ENCODE measurements around the gene GTF2IRD1.
A peak's percentile ranks its signal among the peaks of the same experiment; 100 is the strongest.
"Not testable (repeated sequence)": the region's sequence is repeated elsewhere in the genome, so short reads cannot be mapped to it uniquely, and the experiment has no call there.

Gene GTF2IRD1, protein sequence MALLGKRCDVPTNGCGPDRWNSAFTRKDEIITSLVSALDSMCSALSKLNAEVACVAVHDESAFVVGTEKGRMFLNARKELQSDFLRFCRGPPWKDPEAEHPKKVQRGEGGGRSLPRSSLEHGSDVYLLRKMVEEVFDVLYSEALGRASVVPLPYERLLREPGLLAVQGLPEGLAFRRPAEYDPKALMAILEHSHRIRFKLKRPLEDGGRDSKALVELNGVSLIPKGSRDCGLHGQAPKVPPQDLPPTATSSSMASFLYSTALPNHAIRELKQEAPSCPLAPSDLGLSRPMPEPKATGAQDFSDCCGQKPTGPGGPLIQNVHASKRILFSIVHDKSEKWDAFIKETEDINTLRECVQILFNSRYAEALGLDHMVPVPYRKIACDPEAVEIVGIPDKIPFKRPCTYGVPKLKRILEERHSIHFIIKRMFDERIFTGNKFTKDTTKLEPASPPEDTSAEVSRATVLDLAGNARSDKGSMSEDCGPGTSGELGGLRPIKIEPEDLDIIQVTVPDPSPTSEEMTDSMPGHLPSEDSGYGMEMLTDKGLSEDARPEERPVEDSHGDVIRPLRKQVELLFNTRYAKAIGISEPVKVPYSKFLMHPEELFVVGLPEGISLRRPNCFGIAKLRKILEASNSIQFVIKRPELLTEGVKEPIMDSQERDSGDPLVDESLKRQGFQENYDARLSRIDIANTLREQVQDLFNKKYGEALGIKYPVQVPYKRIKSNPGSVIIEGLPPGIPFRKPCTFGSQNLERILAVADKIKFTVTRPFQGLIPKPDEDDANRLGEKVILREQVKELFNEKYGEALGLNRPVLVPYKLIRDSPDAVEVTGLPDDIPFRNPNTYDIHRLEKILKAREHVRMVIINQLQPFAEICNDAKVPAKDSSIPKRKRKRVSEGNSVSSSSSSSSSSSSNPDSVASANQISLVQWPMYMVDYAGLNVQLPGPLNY

DNA sequence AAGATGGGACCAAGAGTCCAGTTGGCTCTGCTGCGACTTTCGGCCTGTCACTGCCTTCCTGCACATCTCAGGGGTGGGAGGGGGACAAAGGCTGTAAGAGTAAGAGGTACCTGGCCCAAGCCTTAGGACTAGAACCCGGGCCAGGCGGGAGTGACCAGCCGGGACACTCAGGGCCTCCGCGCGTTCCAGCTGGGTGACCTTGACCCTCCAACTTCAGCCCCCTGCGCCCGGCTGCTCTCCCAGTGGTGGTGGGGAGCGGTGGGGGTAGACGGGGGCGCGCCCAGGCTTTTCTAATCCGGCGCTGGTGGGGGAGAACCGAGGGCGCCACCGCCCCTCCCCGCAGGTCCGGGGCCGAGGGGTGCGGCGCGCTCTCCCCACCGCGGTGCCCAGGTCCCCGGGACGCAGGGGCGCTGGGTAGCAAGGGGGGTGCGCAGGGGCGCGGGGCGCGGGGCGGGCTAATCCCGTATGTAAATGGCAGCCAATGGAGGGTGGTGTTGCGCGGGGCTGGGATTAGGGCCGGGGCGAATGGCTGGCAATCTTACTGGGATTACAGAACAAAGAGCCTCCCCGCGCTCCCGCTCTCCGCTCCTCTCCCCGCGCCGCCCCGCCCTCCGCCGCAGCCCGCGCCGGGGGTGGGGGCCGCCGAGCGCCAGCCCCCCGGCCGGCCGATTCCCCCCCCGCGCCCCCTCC lies at the start of gene GTF2IRD1:
GTF2IRD1 (plus strand) TSS at position 585 of the 690 bp plus-strand sequence. CDS start 54,175 bp downstream, outside the sequence.
- DNase-seq: peak in 1 of 2 donors; percentile 23

DNA sequence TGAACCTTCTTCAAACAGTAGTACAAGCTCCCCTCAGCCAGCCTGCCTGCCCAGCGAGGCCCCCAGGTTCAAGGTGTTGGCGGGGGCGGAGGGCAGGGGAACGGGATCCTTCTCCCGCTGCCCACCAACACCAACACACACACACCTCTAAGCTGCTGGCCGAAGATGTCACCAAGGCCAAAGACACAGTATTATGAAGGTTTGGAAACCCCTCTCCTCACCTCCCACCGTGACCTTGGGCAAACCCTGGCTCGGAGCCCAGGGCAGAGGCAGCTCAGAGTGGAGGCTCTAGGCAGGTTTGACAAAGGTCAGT lies 49.4 kb upstream of the GTF2IRD1 start:
- no peak for DNase-seq

DNA sequence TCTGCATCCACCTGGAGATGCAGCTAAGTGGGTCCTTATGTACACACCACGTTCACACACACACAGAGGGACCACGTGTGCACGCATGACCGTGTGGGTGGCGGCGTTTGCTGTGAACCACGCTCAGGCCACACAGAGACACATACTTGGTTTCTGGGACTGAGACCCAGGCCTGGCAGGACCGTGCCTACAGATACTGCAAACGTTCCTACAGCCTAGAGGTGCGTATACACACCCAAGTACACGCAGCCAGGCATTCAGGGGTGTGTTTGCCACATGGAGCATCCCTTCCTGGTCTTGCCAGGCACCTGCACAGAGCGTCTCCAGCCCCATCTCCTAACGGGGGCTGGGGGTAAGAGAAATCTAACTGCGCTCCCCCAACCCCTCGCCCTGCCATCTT lies 49.0 kb upstream of the GTF2IRD1 start:
- DNase-seq: no peak

DNA sequence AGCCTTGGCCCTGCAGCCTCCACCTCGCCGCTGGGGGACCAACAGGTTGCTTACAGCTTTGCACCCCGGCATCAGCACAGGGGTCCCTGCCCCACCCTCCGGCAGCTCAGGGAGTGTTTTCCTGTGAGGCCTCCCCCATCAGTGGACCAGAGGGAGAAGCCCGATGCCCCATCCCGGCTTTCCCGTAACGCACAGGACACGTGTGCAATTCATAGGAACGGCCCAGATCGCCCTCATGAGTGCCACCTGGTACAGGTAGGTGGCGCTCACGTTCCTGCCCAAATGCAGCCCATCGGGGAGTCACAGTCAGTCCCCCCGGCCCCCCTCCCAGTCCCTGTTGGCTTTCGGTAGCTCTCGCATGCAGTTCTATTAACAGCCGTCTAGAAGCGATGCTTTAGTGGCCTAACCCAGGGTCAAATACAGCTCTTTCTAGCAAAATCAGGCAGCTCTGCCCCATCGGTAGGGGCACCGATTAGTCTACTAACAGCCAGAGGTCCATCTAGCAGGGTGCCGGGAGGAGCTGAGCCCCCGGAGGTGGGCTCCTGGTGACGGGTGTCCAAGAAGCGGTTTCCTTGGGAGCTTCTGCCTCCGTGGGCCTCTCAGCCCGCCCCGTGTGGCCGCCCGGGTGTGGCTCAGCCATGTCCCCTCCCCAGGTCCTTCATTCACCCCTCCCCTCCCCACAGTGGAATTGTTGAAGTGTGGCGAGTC lies 48.4 kb upstream of the GTF2IRD1 start:
- no peak for DNase-seq

DNA sequence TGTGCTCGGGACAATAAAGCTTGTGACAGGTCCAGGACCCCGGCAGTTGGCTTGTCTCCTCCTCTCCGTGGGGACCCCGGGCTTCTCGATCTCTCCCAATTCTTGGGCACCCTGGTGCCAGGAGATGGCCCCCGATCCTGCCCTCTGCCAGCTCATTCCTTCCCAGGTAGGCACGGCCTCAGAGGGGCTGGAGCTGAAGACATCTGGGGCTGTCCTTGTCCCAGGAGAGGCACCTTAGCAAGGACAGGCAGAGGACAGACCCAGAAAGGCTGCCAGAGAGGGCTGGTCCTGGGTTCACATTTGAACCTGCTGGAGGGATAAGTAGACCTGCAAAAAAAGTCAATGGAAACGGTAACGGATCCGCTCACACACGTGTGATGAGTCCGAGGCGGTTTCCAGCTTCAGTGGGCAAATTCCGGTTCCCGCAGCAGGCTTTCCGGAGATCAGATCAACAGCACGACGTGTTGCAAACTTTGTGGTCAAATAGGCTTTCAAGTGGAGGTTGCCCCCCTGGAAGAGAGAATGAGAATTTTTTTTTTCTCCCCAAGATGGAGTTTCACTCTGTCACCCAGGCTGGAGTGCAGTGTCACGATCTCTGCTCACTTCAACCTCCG lies 47.7 kb upstream of the GTF2IRD1 start:
- no peak for DNase-seq

DNA sequence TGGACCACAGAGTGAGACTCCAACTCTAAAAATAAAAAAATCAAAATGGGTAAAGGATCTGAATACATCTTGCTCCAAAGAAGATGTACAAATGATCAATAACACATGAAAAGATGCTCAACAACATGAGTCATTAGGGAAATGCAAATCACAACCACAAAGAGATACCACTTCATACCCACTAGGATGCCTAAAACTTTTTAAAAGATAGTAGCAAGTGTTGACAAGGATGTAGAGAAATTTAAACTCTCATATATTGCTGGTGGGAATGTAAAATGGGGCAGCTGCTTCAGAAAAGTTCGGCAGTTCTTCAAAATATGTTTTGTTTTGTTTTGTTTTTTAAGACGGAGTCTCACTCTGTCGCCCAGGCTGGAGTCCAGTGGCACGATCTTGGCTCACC lies 45.7 kb upstream of the GTF2IRD1 start:
- no peak for DNase-seq

DNA sequence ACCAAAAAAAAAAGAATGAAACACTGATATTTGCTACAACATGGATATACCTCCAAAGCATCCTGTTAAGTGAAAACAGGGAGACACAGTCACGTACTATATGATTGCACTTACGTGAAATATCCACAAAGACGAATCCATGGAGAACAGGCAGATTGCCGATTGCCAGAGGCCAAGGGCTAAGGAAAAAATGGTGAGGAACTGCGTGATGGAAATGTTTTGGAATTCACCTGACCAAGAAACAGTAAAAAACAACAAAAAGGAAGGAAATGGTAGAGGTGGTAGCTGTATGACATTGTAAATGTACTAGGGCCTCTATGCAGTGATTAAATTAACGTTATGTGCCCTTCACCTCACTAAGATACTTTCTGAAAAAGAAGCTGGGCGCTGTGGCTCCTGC lies 44.1 kb upstream of the GTF2IRD1 start:
- DNase-seq: no peak

DNA sequence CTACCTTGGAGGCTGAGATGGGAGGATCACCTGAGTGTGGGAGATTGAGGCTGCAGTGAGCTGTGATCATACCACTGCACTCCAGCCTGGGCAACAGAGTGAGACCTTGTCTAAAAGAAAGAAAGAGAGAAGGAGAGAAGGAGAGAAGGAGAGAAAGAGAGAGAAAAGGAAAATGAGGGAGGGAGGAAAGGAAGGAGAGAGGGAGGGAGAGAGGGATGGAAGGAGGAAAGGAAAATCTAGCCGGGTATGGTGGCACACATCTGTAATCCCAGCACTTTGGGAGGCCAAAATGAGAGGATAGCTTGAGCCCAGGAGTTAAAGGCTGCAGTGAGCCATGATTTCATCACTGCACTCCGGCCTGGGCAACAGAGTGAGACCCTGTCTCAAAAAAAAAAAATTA lies 42.9 kb upstream of the GTF2IRD1 start:
- no peak for DNase-seq

DNA sequence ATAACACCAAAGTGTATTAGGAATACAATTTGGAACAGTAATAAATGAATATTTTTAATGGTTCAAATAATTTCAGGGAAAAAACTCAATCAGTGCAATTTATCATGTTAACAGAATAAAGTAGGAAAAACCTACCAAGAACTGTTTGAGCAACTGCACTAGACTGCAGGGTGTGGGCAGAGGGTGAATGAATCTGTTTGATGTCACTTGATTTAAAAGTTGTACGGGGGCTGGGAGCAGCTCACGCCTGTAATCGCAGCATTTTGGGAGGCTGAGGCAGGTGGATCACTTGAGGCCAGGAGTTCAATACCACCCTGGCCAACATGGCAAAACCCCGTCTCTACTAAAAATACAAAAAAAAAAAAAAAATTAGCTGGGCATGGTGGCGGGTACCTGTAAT lies 42.1 kb upstream of the GTF2IRD1 start:
- not testable (repeated sequence) for DNase-seq

DNA sequence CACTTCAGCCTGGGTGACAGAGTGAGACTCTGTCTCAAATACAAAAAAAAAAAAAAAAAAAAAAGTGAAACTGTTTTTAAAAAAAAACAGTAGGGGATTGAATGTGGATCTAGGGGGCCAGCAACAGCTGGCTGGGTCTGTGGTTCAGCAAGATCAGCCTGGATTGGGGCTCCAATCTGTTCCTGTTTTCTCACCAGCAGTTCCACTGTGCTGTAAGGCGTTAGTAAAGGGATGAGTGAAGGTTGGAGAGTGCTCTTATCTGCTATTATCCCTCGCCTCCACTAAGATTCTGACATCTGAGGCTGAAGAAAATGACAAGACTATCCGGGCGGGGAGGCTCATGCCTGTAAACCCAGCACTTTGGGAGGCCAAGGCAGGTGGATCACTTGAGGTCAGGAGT lies 41.6 kb upstream of the GTF2IRD1 start:
- peak in 1 of 2 donors; percentile 35 for DNase-seq

DNA sequence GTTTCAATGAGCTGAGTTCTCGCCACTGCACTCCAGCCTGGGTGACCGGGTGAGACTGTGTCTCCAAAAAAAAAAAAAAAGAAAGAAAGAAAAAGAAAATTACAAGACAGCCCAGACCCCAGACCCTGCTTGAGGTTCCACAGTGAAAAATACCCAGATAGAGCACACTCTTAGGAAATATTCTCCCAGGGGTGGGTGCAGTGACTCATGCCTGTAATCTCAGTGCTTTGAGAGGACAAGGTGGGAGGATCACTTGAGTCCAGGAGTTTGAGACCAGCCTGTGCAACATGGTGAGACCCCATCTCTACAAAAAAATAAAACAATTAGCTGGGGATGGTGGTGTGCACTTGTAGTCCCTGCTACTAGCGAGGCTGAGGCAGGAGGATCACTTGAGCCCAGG lies 41.1 kb upstream of the GTF2IRD1 start:
- no peak for DNase-seq

DNA sequence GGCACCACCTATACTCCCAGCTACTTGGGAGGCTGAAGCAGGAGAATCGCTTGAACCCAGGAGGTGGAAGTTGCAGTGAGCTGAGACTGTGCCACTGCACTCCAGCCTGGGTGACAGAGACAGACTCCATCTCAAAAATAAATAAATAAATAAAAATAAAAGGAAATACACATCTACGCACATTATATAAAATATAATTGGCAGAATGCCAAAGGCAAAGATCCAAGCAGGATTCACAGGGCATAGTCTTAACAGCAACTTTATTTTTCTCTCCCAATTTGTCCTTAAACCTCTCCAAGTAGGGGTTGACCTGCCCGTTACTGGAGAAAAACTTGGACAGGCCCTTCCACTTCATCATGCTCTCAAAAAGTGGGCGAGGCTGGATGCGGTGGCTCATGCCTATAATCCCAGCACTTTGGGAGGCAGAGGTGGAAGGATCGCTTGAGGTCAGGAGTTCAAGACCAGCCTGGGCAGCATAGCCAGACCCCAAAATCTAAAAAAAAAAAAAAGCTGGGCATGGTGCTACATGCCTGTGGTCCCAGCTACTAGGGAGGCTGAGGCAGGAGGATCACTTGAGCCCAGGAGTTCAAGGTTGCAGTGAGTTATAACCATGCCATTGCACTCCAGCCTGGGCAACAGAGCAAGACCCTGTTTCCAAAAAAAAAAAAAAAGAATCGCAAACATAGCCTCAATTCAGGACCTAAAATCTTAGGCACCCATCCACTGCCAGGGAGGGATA lies 38.9 kb upstream of the GTF2IRD1 start:
- not testable (repeated sequence) for DNase-seq

DNA sequence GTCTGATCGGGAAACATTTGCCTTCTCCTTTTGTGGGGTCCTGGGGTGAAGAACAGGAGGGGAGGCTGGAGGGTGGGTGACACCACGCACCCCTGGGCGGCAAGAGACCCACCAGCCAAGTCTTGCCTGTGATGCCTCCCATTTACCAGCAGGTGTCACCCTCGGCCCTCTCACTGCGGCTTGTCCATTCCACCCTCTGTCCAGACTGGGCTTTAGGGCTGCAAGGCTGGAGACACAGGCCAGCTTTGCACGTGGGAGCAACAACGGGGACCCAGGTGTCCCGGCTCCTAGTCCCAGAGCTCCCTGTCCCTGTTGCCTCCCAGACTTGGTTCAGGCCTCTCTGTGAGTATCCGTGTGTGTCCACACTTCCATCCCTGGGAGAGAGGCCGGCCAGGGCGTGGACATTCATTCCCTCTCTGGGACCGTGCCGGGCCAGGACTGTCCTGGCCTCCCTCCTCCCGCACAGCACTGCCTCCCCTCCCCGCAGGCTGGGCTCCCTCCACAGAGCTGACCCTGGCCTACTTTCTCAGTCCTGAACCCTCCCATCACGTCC lies 36.2 kb upstream of the GTF2IRD1 start:
- peak in 1 of 2 donors; percentile 40 for DNase-seq

DNA sequence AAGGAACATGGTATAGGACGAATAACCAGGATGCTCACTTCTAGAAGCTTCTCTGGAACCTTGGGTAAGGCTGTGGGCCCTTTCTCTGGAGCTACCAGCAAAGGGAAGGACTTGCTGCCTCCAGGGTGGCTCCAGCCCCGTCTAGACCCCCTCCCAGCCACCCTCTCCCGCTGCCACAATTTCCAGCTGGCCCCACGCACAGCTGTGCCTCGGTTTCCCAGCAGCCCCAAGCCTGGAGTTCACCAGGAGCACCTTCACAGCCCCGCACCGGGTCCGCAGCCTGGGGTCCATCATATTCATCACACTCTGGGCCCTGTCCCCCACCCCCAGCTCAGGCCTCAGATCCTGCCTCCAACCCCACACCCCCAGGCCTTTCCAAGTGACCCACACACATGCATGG lies 35.6 kb upstream of the GTF2IRD1 start:
- DNase-seq: no peak

DNA sequence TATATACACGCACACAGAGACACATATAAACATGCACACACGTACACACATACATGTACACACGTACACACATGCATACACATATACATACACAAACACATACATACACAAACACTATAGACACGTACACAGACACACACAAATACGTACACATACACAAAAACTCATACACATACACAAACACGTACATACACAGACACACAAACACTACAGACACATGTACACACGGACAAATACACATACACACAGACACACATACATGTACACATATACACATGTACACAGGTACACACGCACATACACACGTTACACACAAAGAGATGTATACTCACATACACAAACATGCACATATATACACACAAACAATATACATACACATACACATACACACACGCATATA lies 35.2 kb upstream of the GTF2IRD1 start:
- DNase-seq: no peak

DNA sequence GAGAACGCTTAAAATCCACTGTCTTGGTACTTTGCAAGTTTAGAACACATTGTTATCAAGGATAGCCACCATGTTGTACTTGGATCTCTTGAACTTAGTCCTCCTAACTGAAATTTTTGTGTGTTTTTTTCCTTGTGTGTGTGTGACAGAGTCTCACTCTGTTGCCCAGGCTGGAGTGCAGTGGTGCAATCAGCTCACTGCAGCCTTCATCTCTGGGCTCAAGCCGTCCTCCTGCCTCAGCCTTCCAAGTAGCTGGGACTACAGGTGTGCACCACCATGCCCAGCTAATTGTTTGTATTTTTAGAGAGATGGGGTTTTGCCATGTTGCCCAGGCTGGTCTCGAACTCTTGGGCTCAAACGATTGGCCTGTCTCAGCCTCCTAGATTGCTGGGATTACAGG lies 34.5 kb upstream of the GTF2IRD1 start:
- not testable (repeated sequence) for DNase-seq

DNA sequence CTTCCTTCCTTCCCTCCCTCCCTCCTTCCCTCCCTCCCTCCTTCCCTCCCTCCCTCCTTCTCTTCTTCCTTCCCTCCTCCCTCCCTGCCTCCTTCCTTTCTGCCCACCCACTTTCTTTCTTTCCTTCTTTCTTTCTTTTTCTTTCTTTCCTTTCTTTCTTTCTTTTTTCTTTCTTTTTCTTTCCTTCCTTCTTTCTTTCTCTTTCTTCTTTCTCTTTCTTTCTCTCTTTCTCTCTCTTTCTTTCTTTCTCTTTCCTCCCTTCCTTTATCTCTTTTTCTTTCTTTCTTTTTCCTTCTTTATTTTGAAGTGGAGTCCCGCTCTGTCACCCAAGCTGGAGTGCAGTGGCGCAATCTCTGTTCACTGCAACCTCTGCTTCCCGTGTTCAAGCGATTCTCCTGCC lies 33.7 kb upstream of the GTF2IRD1 start:
- no peak for DNase-seq

DNA sequence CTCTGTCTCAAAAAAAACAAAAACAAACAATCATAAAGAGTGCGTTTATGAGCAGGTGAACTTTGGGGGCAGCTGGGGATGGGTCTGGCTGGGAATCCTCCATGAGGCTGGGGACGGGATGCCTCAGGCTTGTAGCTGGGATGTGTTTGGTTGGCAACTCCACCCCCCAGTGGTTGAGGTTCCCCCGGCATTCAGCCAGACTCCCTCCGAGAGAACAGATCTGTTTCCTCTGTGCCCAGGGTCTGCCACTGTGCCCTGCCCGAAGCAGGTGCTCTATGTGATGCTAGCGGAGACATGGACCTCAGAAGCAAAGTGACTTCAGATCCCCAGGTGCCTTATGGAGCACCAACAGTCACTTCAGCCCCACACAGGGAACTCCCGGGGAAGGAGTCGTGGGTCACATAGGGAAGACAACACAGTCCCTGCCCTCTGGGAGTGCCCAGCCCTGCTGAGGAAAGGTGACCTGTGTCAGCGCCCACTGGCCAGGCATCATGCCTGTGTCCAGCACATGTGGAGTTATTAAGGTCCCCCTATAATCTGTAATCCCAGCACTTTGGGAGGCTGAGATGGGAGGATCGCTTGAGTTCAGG lies 29.3 kb upstream of the GTF2IRD1 start:
- DNase-seq: no peak

DNA sequence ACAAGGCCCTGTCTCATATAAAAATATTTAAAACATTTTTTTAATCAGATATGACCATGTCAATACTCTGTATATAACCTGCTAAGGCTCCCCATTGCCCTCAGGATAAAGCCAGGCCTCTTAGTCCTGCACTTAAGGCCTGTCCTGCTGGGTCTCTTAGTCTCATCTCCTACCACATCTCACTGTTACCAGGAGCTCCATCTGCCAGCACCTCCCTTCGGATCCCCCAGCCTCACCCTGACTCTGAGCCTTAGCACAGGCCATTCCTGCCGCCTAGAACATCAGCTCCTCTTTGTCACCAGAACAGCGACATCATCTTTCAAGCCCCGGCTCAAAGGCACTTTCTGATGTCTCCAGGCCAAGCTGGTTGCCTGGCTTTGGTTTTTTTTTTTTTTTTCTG lies 25.7 kb upstream of the GTF2IRD1 start:
- DNase-seq: no peak

DNA sequence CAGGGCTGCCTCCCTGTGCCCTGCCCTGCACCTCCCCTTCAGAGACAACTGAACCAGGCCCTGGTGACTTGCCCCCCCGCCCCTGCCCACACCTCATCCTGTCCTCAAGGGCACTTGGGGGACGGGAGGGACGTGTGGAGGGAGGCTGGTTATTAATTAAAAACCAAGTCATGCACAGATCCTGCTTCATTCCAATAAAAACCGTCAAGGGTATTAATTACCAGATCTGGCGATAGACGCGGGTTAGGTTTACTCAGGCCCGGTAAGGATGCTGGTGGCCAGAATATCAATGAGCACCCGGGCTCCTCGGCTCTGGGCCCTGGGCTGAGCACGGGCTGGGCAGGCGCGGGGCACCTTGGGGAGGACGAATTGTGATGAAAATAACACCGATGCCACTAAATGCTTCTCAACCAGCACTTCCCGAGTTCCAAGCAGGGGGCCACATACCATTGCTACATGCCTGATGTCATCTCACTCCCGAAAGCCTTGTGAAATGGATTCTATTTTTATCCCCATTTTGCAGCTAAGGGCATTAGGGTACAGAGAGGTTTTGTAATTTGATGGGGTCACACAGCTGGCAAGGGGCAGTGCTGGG lies 24.5 kb upstream of the GTF2IRD1 start:
- DNase-seq: no peak

Measured in bone marrow (tissue), 2 donors.